IMR-90 (cell line): ENCODE results near the gene TMEM101. TPM values are rescaled to one million over a fixed set of nuclear protein-coding genes. Genes with fewer than 3 reads are reported as not detected.

Experiments
- ATAC-seq: fragments of 200-7000 bp; cut with Tn5 transposase; 2 replicates; pipeline ENCODE4 v1.9.1; 2020; ENCODE audit warnings: low read depth, mild to moderate bottlenecking, moderate library complexity
- BruUV-seq: library from RNA; stranded (reverse); fragments of 400-500 nt; replicated peaks from 2 replicates; lab custom pipeline; 2021; lab: Mats Ljungman, UMichigan
- CTCF ChIA-PET: fragments of 300-600 bp; formaldehyde crosslinking; extraction: SDS; loops from one replicate; lab custom pipeline; 2021; ENCODE audit warnings: antibody characterized with exemption; lab: Yijun Ruan, JAX
- POLR2A ChIA-PET: fragments of 300-600 bp; sonication (Branson Sonifier 250); formaldehyde crosslinking; loops from one replicate; lab custom pipeline; 2022; ENCODE audit warnings: antibody characterized with exemption; ENCODE audit not compliant: unreplicated experiment; lab: Charles Lee
- DNase-seq: peaks from one replicate; pipeline ENCODE4 v3.0.0; 2013
- H2AFZ ChIP-seq: replicated peaks from 2 replicates; pipeline ENCODE3; 2013; ENCODE audit warnings: low read length, mild to moderate bottlenecking; ENCODE audit not compliant: poor library complexity
- H2AK5ac ChIP-seq: 2 replicates; pipeline ENCODE4 v1.6.1; 2013; ENCODE audit warnings: low read depth, low read length, inconsistent platforms
- H2AK9ac ChIP-seq: replicated peaks from 2 replicates; pipeline ENCODE3; 2013; ENCODE audit warnings: mild to moderate bottlenecking, low read depth, low read length, moderate library complexity; ENCODE audit not compliant: poor library complexity
- H2BK120ac ChIP-seq: 2 replicates; pipeline ENCODE4 v1.6.1; 2013; ENCODE audit warnings: low read depth, low read length, inconsistent platforms
- H2BK15ac ChIP-seq: 3 replicates; pipeline ENCODE4 v1.6.1; 2013; ENCODE audit warnings: low read depth, low read length, inconsistent platforms
- H2BK20ac ChIP-seq: 2 replicates; pipeline ENCODE4 v1.6.1; 2013; ENCODE audit warnings: low read depth, mild to moderate bottlenecking, inconsistent platforms, low read length, moderate library complexity
- H2BK5ac ChIP-seq: 2 replicates; pipeline ENCODE4 v1.6.1; 2013; ENCODE audit warnings: mild to moderate bottlenecking, low read depth, low read length, inconsistent platforms; ENCODE audit not compliant: poor library complexity, severe bottlenecking
- H3K14ac ChIP-seq: replicated peaks from 2 replicates; pipeline ENCODE4 v1.6.1; 2013; ENCODE audit warnings: low read depth, low read length, inconsistent platforms
- H3K18ac ChIP-seq: 2 replicates; pipeline ENCODE4 v1.6.1; 2013; ENCODE audit warnings: low read depth, low read length, control low read depth
- H3K23ac ChIP-seq: 2 replicates; pipeline ENCODE4 v1.6.1; 2013; ENCODE audit warnings: low read depth, low read length, inconsistent platforms
- H3K27ac ChIP-seq: 2 replicates; pipeline ENCODE4 v1.5.1; 2013; ENCODE audit warnings: mild to moderate bottlenecking, control low read depth, low read length; ENCODE audit not compliant: insufficient read depth
- H3K27me3 ChIP-seq: 2 replicates; pipeline ENCODE4 v1.6.1; 2013; ENCODE audit warnings: low read length; ENCODE audit not compliant: control insufficient read depth, insufficient read depth
- H3K36me3 ChIP-seq: 2 replicates; pipeline ENCODE4 v1.6.1; 2013; ENCODE audit warnings: low read length, mixed read lengths; ENCODE audit not compliant: control insufficient read depth, insufficient read depth
- H3K4ac ChIP-seq: 2 replicates; pipeline ENCODE4 v1.6.1; 2013; ENCODE audit warnings: low read depth, low read length, inconsistent platforms
- H3K4me1 ChIP-seq: 2 replicates; pipeline ENCODE4 v1.6.1; 2013; ENCODE audit warnings: low read length, mixed read lengths; ENCODE audit not compliant: control insufficient read depth, insufficient read depth
- H3K4me2 ChIP-seq: 2 replicates; pipeline ENCODE4 v1.6.1; 2013; ENCODE audit warnings: low read depth, mild to moderate bottlenecking, control low read depth, low read length, moderate library complexity
- H3K4me3 ChIP-seq: 2 replicates; pipeline ENCODE4 v1.5.1; 2013; ENCODE audit warnings: low read depth, mild to moderate bottlenecking, control low read depth, low read length, moderate library complexity; ENCODE audit not compliant: insufficient read depth
- H3K56ac ChIP-seq: 2 replicates; pipeline ENCODE4 v1.6.1; 2013; ENCODE audit warnings: low read length, inconsistent platforms; ENCODE audit not compliant: insufficient read depth; ENCODE audit errors: extremely low read depth
- H3K79me1 ChIP-seq, 2 experiments: 2 replicates each; pipeline ENCODE4 v1.6.1; 2013; ENCODE audit warnings: low read length in 2 of 2, inconsistent platforms in 1 of 2, low read depth in 1 of 2
- H3K9ac ChIP-seq: 2 replicates; pipeline ENCODE4 v1.6.1; 2013; ENCODE audit warnings: low read depth, low read length, control low read depth
- H3K9me1 ChIP-seq: 2 replicates; pipeline ENCODE4 v1.6.1; 2013; ENCODE audit warnings: low read length, inconsistent platforms; ENCODE audit not compliant: insufficient read depth
- H3K9me3 ChIP-seq: 2 replicates; pipeline ENCODE4 v1.6.1; 2013; ENCODE audit warnings: low read length; ENCODE audit not compliant: control insufficient read depth, insufficient read depth
- H4K20me1 ChIP-seq: 2 replicates; pipeline ENCODE4 v1.6.1; 2013; ENCODE audit warnings: low read length, inconsistent platforms; ENCODE audit not compliant: insufficient read depth
- H4K5ac ChIP-seq: 2 replicates; pipeline ENCODE4 v1.6.1; 2013; ENCODE audit warnings: mild to moderate bottlenecking, low read depth, low read length, control low read depth
- H4K8ac ChIP-seq, 2 experiments: 2 replicates each; pipeline ENCODE4 v1.6.1; 2013; ENCODE audit warnings: low read depth in 2 of 2, low read length in 2 of 2, control low read depth in 1 of 2, inconsistent platforms in 1 of 2
- H4K91ac ChIP-seq: 2 replicates; pipeline ENCODE4 v1.6.1; 2013; ENCODE audit warnings: low read depth, low read length, inconsistent platforms; ENCODE audit not compliant: insufficient read depth
- BHLHE40 ChIP-seq: fragments of 150-350 bp; IDR thresholded peaks from 2 replicates; pipeline ENCODE4 v1.6.1; 2016; ENCODE audit warnings: mild to moderate bottlenecking, low read depth, low read length
- MAFK ChIP-seq: IDR thresholded peaks from 2 replicates; pipeline ENCODE4 v1.6.1; 2012; ENCODE audit warnings: low read depth, low read length, improper control_type of control experiment
- MAZ ChIP-seq: IDR thresholded peaks from 2 replicates; pipeline ENCODE4 v1.6.1; 2012; ENCODE audit warnings: low read depth, mild to moderate bottlenecking, low read length, improper control_type of control experiment, moderate library complexity, borderline replicate concordance
- MXI1 ChIP-seq: IDR thresholded peaks from 2 replicates; pipeline ENCODE4 v1.6.1; 2012; ENCODE audit warnings: low read depth, mild to moderate bottlenecking, low read length, moderate library complexity, borderline replicate concordance
- WGBS, 2 experiments: methylation state at CpG; one replicate each; pipeline versions ENCODE4 v1.1.5 to v1.1.7; 2013; ENCODE audit warnings: missing lambda C conversion rate in 2 of 2; ENCODE audit not compliant: insufficient read length in 1 of 2; ENCODE audit errors: extremely low coverage in 2 of 2; 5-methylcytosine and 5-hydroxymethylcytosine counted together
- dilution Hi-C: fragments of 300-500 bp; cut with HindIII; formaldehyde crosslinking; loops from one replicate; pipeline ENCODE4 v1.14.3; 2018; ENCODE audit warnings: low sequenced_read_pairs; ENCODE audit not compliant: unreplicated experiment
- in situ Hi-C: fragments of 300-500 bp; cut with MboI; formaldehyde crosslinking; loops from 3 replicates; pipeline ENCODE4 v1.14.3; 2019; ENCODE audit warnings: low sequenced_read_pairs, inconsistent platforms, mixed read lengths
- intact Hi-C: fragments of 100-400 bp; cut with micrococcal nuclease; formaldehyde crosslinking; loops from 2 replicates; pipeline ENCODE4 v1.10.0; 2022
- polyA plus RNA-seq, 3 experiments: library from polyadenylated mRNA; depleted of rRNA; stranded (reverse); fragments of >200 nt; gene quantifications; 2 replicates each; pipeline ENCODE4 v1.2.3, GENCODE V29; 2012; ENCODE audit warnings: low replicate concordance in 1 of 3
- total RNA-seq: library from RNA; depleted of rRNA; stranded (reverse); fragments of >200 nt; gene quantifications from 2 replicates; pipeline ENCODE4 v1.2.3, GENCODE V29; 2012
- TF ChIP-seq, protein P1 (sequence below): fragments of 150-350 bp; IDR thresholded peaks from 2 replicates; pipeline ENCODE4 v1.6.1; 2017; ENCODE audit warnings: mild to moderate bottlenecking, antibody characterized with exemption, low read length, low read depth

Gene TMEM101
- total and polyA plus RNA-seq, 2 of the 4 experiments (the other 2 are of a cell fraction): 30.7 to 36.6 TPM

DNA sequence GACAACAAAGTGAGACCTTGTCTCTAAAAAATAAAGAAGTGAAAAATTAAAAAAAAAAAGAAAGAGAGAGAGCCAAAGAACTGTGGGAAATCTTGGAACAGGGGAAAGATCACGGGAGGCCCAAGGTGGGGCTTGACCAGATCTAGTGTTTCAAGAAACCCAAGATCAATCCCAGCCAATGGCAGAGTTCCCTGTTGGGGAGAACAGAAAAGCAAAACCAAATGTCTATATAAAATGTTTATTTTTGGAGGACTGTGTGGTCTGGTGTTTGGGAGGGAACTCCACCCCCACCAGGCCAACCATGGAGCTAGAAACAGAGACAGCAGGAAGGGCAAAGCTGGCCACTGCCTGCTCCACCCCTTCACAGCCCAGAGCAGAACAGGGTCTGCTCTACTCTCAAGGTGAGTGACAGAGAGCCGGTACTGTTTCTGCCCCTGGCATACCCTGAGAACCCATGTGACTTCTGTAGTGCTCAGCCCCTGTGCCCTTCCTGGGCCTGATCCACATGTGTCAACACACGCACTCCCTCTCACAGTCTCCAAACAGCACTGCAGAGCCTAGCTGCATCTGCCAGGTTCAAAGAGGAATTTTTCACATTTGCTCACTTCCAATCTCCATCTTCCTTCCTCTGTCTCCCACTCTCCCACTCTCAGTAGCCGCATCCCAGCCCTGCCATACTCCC, 3.7 kb downstream of the TMEM101 start:
- Histone ChIP-seq H2AK9ac (peak overlapping the region; percentile 49), H3K27ac (peak overlapping the region; percentile 87; the same call in 1 of the 2 replicates), H4K91ac (peak overlapping the region; percentile 31; the same call in 1 of the 2 replicates), H3K23ac (peak overlapping the region; percentile 41), H3K79me1 (peaks cover 9 to 68% of the 10 kb centered on the region in 2 experiments), H3K9ac (peak overlapping the region; percentile 33; the same call in 1 of the 2 replicates), H3K18ac (no peak overlapping the region; the same call in 1 of the 2 replicates), H3K9me1 (peaks cover 19% of the 10 kb centered on the region), H3K36me3 (no peaks in the 10 kb centered on the region; the same call in 1 of the 2 replicates), H4K5ac (peak overlapping the region; percentile 17; the same call in 1 of the 2 replicates), H3K4me1 (peaks cover 24% of the 10 kb centered on the region; the same call in 1 of the 2 replicates), H2AFZ (peak overlapping the region; percentile 75), H3K4ac (peak overlapping the region; percentile 85), H4K8ac (peak overlapping the region in 1 of 2 experiments; percentile 53; a peak in 1 of 4 replicates), H2AK5ac (peak overlapping the region; percentile 68; the same call in 1 of the 2 replicates), H3K4me2 (peak overlapping the region; percentile 38; the same call in 1 of the 2 replicates), H2BK15ac (no peak overlapping the region; the same call in 2 of the 3 replicates), H3K14ac (peak overlapping the region; percentile 20; the same call in 1 of the 2 replicates), H2BK5ac (peak overlapping the region; percentile 47), H2BK20ac (peak overlapping the region; percentile 3), H3K27me3 (no peaks in the 10 kb centered on the region; the same call in 1 of the 2 replicates), H4K20me1 (no peaks in the 10 kb centered on the region), H3K4me3 (no peak overlapping the region), H3K9me3 (no peaks in the 10 kb centered on the region), H2BK120ac (peak overlapping the region; percentile 20), H3K56ac (peak overlapping the region; percentile 1; the same call in 1 of the 2 replicates)
- ATAC-seq: peak; percentile 13
- TF ChIP-seq BHLHE40: no peak
- TF ChIP-seq MAZ: no peak
- no peak for TF ChIP-seq MXI1
- no peak for TF ChIP-seq MAFK
- TF ChIP-seq, protein P1, sequence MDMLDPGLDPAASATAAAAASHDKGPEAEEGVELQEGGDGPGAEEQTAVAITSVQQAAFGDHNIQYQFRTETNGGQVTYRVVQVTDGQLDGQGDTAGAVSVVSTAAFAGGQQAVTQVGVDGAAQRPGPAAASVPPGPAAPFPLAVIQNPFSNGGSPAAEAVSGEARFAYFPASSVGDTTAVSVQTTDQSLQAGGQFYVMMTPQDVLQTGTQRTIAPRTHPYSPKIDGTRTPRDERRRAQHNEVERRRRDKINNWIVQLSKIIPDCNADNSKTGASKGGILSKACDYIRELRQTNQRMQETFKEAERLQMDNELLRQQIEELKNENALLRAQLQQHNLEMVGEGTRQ: no peak
- POLR2A ChIA-PET: no interaction called here
- intact Hi-C loops: no loop called here
- DNase-seq: peak; percentile 79
- dilution Hi-C loops: no loop called here
- 0% methylated on average over 1 of the region's 4 CpGs; no CpG with 5 or more reads in 1 of the 2 experiments for WGBS, 2 experiments
- CTCF ChIA-PET: no interaction called here
- in situ Hi-C loops: no loop called here
- BruUV-seq: no TSS peak
